HUES48 (cell line): ENCODE data around the gene STK17A.
"Not testable (repeated sequence)": the region's sequence is repeated elsewhere in the genome, so short reads cannot be mapped to it uniquely, and the experiment has no call there.

Experiments used
- H3K27ac ChIP-seq: one replicate; pipeline ENCODE4 v1.7.0; 2013; ENCODE audit warnings: low read depth, low read length, inconsistent platforms
- H3K27me3 ChIP-seq: 2 replicates; pipeline ENCODE4 v1.6.1; 2013; ENCODE audit warnings: mild to moderate bottlenecking, low read length; ENCODE audit not compliant: control insufficient read depth, insufficient read depth
- H3K36me3 ChIP-seq: 2 replicates; pipeline ENCODE4 v1.6.1; 2013; ENCODE audit warnings: low read length; ENCODE audit not compliant: control insufficient read depth, insufficient read depth
- H3K4me1 ChIP-seq: 2 replicates; pipeline ENCODE4 v1.6.1; 2013; ENCODE audit warnings: mild to moderate bottlenecking, low read length; ENCODE audit not compliant: control insufficient read depth, insufficient read depth
- H3K4me3 ChIP-seq: 2 replicates; pipeline ENCODE4 v1.5.1; 2013; ENCODE audit warnings: mild to moderate bottlenecking, low read depth, low read length
- H3K9ac ChIP-seq: 2 replicates; pipeline ENCODE4 v1.6.1; 2013; ENCODE audit warnings: mild to moderate bottlenecking, low read depth, low read length, moderate library complexity
- H3K9me3 ChIP-seq: 2 replicates; pipeline ENCODE4 v1.6.1; 2013; ENCODE audit warnings: low read length; ENCODE audit not compliant: control insufficient read depth, insufficient read depth

The STK17A gene

DNA sequence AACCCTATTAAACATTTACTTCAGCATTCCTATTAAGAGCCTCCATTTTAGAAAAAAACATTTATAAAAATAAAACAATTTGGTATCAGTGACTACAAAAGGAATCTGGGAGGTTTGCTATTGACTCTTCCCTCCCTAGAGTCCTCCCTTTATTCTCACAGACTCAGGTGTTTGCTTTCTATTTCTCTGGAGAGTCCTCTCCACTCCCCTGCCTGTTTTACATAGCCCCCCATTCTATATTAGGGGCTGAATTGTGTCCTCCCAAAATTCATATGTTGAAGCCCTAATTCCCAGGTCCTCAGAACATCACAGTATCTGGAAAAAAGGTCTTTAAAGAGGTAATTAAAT, 76.6 kb downstream of the STK17A start:
- no peak overlapping the region for H3K4me3 ChIP-seq
- H3K9me3 ChIP-seq, result no peaks in the 10 kb centered on the region
- no peak overlapping the region for H3K9ac ChIP-seq
- peaks cover 31% of the 10 kb centered on the region for H3K4me1 ChIP-seq
- H3K27me3 ChIP-seq, result no peaks in the 10 kb centered on the region
- H3K27ac ChIP-seq, result peak overlapping the region; percentile 77
- H3K36me3 ChIP-seq, result 0 out of 2 replicates have a peak, but pooled peaks cover 7% of the 10 kb centered on the region

DNA sequence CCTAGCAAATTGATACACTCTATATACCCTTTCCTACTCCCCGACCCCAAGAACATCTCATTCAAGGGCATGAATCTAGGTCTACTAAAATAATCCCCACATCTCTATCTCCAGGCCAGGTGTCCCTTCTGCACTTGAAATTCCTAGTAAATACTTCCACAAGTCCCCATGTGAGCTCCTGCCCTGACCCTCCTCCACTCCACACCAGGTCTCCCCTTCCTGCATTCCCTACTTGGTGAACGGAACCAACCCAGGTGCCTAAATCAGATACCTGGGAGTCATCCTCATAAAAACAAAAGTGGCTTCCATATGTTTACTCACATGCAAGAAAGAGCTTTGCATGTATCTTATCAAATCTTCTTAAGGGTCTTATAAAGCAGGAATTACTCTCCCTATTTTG, 77.2 kb downstream of the STK17A start:
- H3K4me3 ChIP-seq, result no peak overlapping the region
- H3K4me1 ChIP-seq, result peaks cover 31% of the 10 kb centered on the region
- H3K27me3 ChIP-seq, result no peaks in the 10 kb centered on the region
- H3K27ac ChIP-seq, result peak overlapping the region; percentile 77
- H3K36me3 ChIP-seq, result 0 out of 2 replicates have a peak, but pooled peaks cover 7% of the 10 kb centered on the region
- no peak overlapping the region for H3K9ac ChIP-seq
- no peaks in the 10 kb centered on the region for H3K9me3 ChIP-seq

GRCh38 chr7:43664681-43665080, 81.8 kb downstream of the STK17A start:
- no peak overlapping the region for H3K27ac ChIP-seq
- peaks cover 30% of the 10 kb centered on the region for H3K4me1 ChIP-seq

DNA sequence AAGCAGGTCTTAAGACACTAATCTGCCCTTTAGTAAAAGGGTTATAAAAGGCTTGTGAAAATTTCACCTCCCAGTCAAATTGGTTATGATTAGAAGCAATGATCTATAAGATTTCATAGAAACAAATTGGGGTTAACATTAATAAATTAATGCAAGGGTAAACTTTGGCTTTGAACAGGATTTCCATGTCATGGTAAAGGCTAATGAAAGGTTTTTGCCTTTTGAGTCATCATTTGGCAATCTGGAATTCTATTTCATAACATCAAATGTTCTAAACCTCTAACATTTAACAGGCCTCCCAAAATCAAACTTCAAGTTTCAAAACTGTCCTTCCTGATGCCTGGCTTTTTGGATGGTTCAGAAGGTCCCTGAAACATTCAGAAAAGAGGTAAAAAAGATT, 84.0 kb downstream of the STK17A start:
- H3K4me1 ChIP-seq, result peaks cover 18% of the 10 kb centered on the region
- H3K9me3 ChIP-seq, result peaks cover 6% of the 10 kb centered on the region; the same call in 1 of the 2 replicates
- H3K27me3 ChIP-seq, result no peaks in the 10 kb centered on the region
- H3K27ac ChIP-seq, result no peak overlapping the region
- no peak overlapping the region for H3K9ac ChIP-seq
- H3K4me3 ChIP-seq, result no peak overlapping the region
- peaks cover 8% of the 10 kb centered on the region; the same call in 1 of the 2 replicates for H3K36me3 ChIP-seq

More at GRCh38 chr7:43664681-43665080, 81.8 kb downstream of the STK17A start:
- peaks cover 6% of the 10 kb centered on the region; the same call in 1 of the 2 replicates for H3K9me3 ChIP-seq
- H3K9ac ChIP-seq, result no peak overlapping the region
- 0 out of 2 replicates have a peak, but pooled peaks cover 5% of the 10 kb centered on the region for H3K36me3 ChIP-seq
- H3K4me3 ChIP-seq, result no peak overlapping the region
- no peaks in the 10 kb centered on the region for H3K27me3 ChIP-seq

DNA sequence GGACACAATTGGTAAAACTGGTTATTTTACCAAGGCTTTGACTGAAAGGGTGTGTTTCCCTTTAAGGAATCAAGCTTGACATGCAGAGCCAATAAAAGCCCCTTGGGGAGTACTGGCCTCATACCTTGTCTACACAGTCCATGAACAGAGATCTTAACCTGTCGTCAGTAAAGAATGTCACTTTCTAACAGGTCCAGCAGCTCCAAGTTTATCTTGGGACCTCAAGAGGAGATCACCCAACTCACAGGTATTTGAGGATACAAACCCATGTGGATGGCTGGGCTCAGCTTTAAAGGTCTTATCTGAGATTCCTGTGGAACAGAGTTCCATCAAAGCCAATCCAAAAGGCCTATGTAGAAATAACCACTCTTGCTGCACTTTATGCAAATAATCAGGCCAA, 85.1 kb downstream of the STK17A start:
- Histone ChIP-seq H3K36me3 (peaks cover 5% of the 10 kb centered on the region; the same call in 1 of the 2 replicates), H3K9me3 (peaks cover 6% of the 10 kb centered on the region; the same call in 1 of the 2 replicates), H3K4me1 (peaks cover 18% of the 10 kb centered on the region), H3K4me3 (no peak overlapping the region), H3K27me3 (no peaks in the 10 kb centered on the region), H3K9ac (no peak overlapping the region), H3K27ac (no peak overlapping the region)

GRCh38 chr7:43669286-43670081, 86.6 kb downstream of the STK17A start:
- Histone ChIP-seq H3K9ac (peak overlapping the region; percentile 48), H3K4me3 (peak overlapping the region; percentile 50), H3K36me3 (peaks cover 3% of the 10 kb centered on the region; the same call in 1 of the 2 replicates), H3K27me3 (no peaks in the 10 kb centered on the region), H3K27ac (peak overlapping the region; percentile 93), H3K9me3 (peaks cover 6% of the 10 kb centered on the region; the same call in 1 of the 2 replicates), H3K4me1 (peaks cover 18% of the 10 kb centered on the region)

DNA sequence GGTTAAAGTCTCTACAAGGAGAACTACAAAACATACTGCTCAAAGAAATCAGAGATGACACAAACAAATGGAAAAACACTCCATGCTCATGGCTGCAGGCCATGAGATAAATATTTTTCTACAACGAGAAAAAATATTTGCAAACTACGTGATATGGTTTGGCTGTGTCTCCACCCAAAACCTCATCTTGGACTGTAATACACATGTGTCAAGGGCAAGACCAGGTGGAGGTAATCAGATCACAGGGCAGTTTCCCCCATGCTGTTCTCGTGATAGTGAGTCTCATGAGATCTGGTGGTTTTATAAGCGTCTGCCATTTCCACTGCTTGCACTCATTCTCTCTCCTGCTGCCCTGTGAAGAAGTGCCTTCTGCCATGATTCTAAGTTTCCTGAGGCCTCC, 88.6 kb downstream of the STK17A start:
- Histone ChIP-seq H3K4me3 (no peak overlapping the region), H3K4me1 (peaks cover 13% of the 10 kb centered on the region), H3K9ac (no peak overlapping the region), H3K27ac (no peak overlapping the region), H3K9me3 (peaks cover 6% of the 10 kb centered on the region; the same call in 1 of the 2 replicates), H3K36me3 (peaks cover 3% of the 10 kb centered on the region; the same call in 1 of the 2 replicates), H3K27me3 (no peaks in the 10 kb centered on the region)

GRCh38 chr7:43673243-43673976, 90.5 kb downstream of the STK17A start:
- H3K27me3 ChIP-seq, H3K9me3 ChIP-seq, H3K9ac ChIP-seq, H3K36me3 ChIP-seq, H3K27ac ChIP-seq, H3K4me3 ChIP-seq: not testable (repeated sequence)
- H3K4me1 ChIP-seq, result peaks cover 12% of the 10 kb centered on the region

DNA sequence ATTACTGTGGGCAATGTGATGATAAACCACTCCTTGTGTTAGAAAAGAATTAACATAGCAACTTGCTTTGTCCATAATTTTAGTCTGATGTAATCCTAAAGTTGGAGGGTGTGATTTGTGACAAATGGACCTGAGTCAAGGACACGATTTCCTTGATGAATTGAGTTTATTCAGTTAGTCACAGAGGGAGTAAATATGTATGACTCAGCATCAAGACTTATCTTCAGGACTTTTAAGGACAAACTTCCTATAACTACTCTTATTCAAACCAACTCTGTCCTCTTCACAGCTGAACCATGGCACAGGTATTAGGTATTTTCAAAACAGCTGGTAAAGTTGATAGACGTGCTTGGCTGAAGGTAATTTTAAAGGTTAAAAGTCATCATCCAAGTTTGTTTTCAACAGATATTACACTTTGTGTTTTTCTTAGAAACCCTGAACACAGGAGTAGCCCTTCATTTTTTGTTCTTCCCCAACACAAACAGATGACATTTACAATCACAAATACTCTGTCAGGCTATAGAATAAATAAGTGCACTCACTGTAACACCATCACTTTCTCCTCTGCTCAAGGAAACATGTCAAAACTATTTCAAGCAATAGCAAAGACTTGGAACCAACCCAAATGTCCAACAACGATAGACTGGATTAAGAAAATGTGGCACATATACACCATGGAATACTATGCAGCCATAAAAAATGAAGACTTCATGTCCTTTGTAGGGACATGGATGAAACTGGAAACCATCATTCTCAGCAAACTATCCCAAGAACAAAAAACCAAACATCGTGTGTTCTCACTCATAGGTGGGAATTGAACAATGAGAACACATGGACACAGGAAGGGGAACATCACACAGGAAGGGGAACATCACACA, 91.9 kb downstream of the STK17A start:
- Histone ChIP-seq H3K36me3 (peaks cover 3% of the 10 kb centered on the region; the same call in 1 of the 2 replicates), H3K4me1 (peaks cover 2% of the 10 kb centered on the region), H3K27me3 (no peaks in the 10 kb centered on the region), H3K4me3 (no peak overlapping the region), H3K9me3 (no peaks in the 10 kb centered on the region), H3K9ac (no peak overlapping the region), H3K27ac (no peak overlapping the region)
